GM19372 (cell line): ENCODE data around the gene EPHB2.
"Not testable (repeated sequence)": the region's sequence is repeated elsewhere in the genome, so short reads cannot be mapped to it uniquely, and the experiment has no call there.

Source experiments
- ATAC-seq: cut with Tn5 transposase; IDR thresholded peaks from one replicate; pipeline ENCODE4 v1.9.1; 2021; ENCODE audit warnings: mild to moderate bottlenecking, low read depth, moderate library complexity; ENCODE audit not compliant: unreplicated experiment

Gene EPHB2

GRCh38 chr1:22921452-22922126, 210.9 kb downstream of the EPHB2 start:
- no peak for ATAC-seq

- ATAC-seq = no peak
Observed at GRCh38 chr1:22922640-22923039, 212.0 kb downstream of the EPHB2 start.

- ATAC-seq = no peak
Observed at GRCh38 chr1:22925111-22925510, 214.5 kb downstream of the EPHB2 start.

DNA sequence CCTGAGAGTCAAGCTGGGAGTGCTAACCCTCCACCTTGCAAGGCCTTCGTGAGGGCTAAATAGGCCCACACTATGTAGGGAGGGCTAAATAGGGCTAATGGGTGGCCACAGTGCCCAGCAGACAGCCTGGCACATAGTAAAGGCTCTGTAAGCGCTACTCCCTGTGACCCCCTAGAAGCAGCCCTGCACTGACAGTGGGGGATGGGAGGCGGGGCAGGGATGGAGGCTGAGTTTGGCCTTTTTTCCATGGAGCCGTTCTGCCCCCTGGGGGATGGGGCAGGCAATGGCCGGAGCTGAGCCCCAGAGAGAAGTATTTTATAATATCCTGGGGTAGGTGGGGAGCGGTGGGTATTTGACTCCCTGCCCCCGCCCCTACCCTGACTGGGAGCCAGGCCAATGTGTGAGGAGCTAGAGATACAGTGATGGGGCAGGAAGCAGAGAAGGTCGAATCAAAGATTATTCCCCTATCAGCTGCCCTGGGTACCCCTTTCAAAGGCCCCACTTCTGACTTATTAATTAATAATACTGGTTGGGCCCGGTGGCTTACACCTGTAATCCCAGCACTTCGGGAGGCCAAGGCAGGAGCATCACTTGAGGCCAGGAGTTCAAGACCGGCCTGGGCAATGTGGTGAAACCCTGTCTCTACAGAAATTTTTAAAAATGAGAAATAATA, 219.7 kb downstream of the EPHB2 start:
- no peak for ATAC-seq

DNA sequence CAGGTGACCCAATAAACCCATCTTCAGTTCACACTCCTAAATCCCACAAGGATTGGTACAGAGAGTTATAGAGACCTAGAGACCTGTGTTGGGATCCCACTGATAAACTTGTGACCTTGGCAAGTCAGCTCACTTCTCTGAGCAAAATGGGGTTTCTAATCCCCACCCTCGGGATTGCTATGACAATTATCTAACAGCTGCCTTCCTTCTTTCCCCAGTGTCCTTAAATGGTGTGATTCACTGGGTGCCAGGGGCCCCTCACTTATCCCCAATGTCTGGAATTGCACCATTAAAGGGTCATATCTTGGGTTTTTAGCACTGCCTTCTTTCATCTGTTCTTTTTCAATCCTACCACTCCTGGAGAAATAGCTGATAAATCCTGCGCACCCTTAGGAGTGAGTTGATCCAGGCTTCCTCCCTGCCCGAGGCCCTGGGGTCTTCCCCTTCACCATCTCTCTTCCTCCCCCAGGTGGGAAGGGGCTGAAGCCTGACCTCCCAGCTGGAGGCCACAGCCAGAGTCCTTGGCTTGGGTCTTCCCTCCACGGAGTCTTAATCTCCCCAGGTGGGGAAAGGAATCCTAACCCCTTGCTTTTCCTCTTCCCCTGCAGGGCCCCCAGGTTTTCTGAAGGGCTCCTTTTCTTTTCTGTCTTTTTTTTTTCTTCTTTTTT, 222.3 kb downstream of the EPHB2 start:
- no peak for ATAC-seq

DNA sequence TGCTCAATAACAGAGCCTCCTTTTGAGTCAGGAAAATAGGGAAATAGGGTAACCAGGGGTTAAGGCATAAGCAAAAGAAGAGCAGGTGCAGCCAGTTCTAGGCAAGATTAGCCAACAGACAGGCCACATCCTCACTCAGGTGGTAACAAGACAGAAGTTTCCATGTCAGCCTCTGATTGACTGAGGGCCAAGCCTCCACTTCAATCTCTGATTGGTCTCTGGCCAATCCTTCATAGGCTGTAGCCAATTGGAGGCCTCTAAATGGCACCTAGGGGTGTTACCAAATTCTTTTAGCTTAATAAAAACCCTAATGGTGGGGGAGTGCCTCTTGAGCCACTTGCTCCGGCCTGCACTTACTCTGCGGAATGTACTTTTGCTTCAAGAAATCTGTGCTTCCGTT, 224.8 kb downstream of the EPHB2 start:
- ATAC-seq = no peak

DNA sequence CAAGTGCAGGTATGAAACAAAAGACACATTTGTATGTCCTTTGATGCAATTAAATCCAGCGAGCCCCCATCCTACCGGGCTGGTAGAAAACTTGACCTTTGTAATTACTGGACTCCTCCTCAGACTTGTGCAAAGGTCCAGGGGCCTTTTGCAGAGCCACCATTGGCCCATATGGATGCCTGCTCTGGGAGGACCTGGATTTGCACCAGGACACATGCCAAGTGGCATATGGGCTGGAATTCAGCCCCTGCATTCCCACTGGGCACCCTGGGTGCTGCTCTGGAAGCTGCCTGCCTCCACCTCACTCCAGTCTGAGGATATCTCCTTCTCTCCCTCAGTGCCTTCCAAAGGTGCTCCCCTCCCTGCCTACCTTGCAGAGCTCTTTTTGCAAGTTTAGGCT, 226.0 kb downstream of the EPHB2 start:
- no peak for ATAC-seq

GRCh38 chr1:22941257-22941656, 230.6 kb downstream of the EPHB2 start:
- ATAC-seq = no peak

DNA sequence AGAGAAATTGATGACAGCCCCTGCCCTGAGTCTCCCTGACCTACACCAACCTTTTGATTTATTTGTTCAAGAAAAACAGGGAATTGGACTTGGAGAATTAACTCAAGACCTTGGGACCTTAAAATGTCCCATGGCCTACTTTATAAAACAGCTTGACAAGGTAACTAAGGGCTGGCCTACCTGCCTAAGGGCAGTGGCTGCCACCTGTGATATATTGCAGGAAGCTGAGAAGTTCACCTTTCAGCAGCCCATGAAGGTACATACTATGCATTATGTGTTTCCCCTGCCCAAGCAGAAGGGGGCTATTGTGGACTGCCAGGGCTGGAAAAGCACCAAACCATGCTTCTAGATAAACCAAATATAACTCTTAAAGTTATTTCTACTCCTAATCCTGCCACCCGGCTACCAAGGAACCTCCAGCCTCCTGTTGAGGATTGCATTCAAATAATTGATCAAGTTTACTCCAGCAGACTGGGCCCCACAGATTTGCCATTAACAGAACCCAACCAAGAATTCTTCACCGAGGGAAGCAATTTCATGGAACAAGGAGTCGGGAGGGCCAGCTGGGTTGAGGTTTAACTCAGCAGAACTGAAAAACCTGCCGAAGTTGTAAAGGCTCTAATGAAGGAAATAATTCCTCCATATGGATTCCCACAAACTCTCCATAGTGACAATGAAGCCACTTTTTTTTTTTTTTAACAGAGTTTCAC, 233.9 kb downstream of the EPHB2 start:
- no peak for ATAC-seq

DNA sequence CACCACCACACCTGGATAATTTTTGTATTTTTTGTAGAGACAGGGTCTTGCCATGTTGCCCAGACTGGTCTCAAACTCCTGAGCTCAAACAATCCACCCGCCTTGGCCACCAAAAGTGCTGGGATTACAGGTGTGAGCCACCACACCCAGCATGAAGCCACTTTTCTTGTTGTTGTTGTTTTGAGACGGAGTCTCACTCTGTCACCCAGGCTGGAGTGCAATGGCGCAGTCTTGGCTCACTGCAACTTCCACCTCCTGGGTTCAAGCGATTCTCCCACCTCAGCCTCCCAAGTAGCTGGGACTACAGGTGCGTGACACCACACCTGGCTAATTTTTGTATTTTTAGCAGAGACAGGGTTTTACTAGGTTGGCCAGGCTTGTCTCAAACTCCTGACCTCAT, 234.5 kb downstream of the EPHB2 start:
- ATAC-seq = not testable (repeated sequence)

- no peak for ATAC-seq
Observed at GRCh38 chr1:22949822-22950331, 239.2 kb downstream of the EPHB2 start.

- no peak for ATAC-seq
Observed at GRCh38 chr1:22951796-22952195, 241.2 kb downstream of the EPHB2 start.

GRCh38 chr1:22952694-22953056, 242.0 kb downstream of the EPHB2 start:
- ATAC-seq = no peak

DNA sequence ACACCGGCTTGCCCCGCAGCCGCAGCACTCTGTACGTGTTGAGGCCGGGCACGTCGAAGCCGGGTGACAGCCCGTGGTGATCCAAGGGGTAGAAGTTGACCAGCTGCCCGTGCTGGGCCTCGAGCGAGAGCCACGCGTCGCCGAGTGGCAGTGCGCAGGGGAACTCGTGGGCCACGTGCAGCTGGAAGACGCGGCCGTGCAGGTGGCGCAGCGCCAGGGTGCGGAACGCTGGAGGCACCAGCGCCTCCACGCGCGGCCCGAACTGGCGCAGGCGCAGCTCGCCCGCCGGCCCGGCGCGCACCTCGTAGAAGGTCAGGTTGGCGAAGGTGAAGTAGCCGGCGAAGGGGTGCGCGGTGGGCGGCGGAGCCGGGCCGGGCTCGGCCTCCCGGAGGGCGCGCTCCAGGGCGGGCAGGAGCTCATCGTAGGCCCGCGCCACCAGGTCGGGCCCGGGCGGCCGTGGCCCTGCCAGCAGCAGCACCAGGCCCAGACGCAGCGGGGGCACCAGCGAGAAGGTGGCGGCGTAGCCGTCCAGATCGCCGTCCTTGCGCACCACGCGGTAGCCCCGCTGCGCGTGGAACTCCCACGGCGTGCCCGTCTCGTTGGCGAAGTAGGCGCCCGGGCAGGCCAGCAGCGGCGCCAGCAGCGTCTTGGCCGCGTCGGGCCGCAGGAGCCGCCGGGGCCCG, 242.6 kb downstream of the EPHB2 start:
- ATAC-seq = no peak

DNA sequence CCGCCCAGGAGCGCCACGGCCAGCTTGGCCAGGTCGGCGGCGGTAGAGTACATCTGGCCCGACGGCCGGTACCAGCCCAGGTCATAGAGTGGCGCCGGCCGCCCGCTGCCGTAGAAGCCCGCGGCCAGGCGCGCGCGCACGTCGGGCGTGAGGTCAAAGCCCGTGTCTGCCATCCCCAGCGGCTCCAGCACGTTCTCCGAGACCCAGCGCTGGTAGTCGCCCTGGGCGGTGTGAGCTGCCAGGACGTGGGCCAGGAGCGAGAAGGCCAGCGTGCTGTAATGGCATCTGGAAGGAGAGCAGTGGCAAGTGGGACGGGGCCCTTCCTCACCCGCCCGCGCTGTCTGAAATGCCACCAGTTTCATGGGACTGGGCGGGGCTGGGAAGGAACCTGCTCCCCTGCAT, 243.1 kb downstream of the EPHB2 start:
- no peak for ATAC-seq

GRCh38 chr1:22955146-22955545, 244.5 kb downstream of the EPHB2 start:
- no peak for ATAC-seq

- ATAC-seq = no peak
Observed at GRCh38 chr1:22957066-22957465, 246.4 kb downstream of the EPHB2 start.

GRCh38 chr1:22958556-22958955, 247.9 kb downstream of the EPHB2 start:
- ATAC-seq = no peak

GRCh38 chr1:22959545-22960360, 249.1 kb downstream of the EPHB2 start:
- no peak for ATAC-seq

DNA sequence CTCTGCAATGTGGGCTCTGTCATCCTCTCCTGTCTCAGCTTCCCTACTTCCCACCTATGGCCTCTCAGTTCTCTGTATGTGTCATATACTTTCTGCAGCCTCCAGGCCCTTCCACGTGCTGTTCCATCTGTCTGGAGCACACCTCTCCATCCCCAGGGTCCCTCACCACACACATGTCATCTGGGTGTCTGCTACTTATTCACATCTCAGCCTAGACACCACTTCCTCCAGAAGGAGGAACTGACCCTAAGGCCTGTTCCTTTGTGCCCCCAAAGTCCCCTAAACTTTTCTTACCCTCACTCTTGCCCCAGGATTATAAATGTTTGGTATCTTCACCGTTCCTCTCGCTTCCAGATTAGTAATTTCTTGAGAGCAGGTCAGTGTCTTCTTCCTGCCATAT, 251.9 kb downstream of the EPHB2 start:
- no peak for ATAC-seq
